Right lobe of liver (tissue), 4 donors: ENCODE measurements around the gene HDAC7.

ENCODE experiments used
- POLR2A ChIP-seq: fragments of 450-650 bp; IDR thresholded peaks from one replicate; pipeline ENCODE4 v1.6.1; 2017; ENCODE audit warnings: antibody characterized with exemption, mild to moderate bottlenecking
- TF ChIP-seq, protein P1 (sequence below), 4 donors: fragments of 200-600 bp in 3 of 4; fragments of 450-650 bp in 1 of 4; IDR thresholded peaks; one replicate each; pipeline versions ENCODE4 v1.5.1 to v1.8.0; 2016 to 2022; ENCODE audit warnings: antibody characterized with exemption in 4 of 4, mild to moderate bottlenecking in 2 of 4
- donor health status: DM: no; HTN: no; CAD: no.
- donor health status: DM: no; HTN: no; CAD: no.
- donor health status: DM: no; HTN: yes; CAD: no.

DNA sequence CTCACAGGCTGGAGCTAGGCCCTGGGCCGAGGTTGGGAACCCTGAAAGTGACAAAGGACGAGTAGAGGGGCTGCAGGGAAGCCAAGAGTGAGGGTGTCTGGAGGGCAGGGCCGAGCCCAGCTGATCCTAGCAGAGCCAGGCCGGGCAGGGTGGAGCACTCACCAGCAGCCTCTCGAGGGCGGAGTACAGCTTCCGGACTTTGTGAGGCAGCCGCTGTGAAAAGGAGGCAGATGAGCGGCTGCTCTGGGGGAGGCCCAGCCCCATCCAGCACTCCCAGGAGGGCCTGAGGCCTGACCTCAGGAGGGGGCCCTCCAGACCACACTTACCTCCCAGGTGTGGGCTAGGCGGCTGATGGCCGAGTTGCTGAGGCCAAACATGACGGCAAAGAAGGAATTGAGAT lies 79.7 kb downstream of the HDAC7 start:
- no peak for TF ChIP-seq POLR2A
- TF ChIP-seq, protein P1, sequence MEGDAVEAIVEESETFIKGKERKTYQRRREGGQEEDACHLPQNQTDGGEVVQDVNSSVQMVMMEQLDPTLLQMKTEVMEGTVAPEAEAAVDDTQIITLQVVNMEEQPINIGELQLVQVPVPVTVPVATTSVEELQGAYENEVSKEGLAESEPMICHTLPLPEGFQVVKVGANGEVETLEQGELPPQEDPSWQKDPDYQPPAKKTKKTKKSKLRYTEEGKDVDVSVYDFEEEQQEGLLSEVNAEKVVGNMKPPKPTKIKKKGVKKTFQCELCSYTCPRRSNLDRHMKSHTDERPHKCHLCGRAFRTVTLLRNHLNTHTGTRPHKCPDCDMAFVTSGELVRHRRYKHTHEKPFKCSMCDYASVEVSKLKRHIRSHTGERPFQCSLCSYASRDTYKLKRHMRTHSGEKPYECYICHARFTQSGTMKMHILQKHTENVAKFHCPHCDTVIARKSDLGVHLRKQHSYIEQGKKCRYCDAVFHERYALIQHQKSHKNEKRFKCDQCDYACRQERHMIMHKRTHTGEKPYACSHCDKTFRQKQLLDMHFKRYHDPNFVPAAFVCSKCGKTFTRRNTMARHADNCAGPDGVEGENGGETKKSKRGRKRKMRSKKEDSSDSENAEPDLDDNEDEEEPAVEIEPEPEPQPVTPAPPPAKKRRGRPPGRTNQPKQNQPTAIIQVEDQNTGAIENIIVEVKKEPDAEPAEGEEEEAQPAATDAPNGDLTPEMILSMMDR (IDR thresholded peaks at IDR 0.05): no peak
